Cardiac fibroblast (primary cell): Measurements from ENCODE around the gene XYLT1.
"Not testable (repeated sequence)": the region's sequence is repeated elsewhere in the genome, so short reads cannot be mapped to it uniquely, and the experiment has no call there.

Experiments used
- DNase-seq, 2 donors: peaks; one replicate each; pipeline versions ENCODE4 v3.0.0 to v3.0.0-alpha.2; 2010; ENCODE audit warnings: low read depth in 2 of 2
- H3K4me3 ChIP-seq, 2 donors: replicated peaks in 1 of 2; 1 replicate in 1 of 2; 2 replicates in 1 of 2; pipeline ENCODE4 v1.5.1; 2011; ENCODE audit warnings: low read depth in 2 of 2, low read length in 2 of 2, mild to moderate bottlenecking in 2 of 2, moderate library complexity in 1 of 2
- CTCF ChIP-seq: IDR thresholded peaks from one replicate; pipeline ENCODE4 v1.5.1; 2011; ENCODE audit warnings: low read depth, mild to moderate bottlenecking, low read length, inconsistent platforms

XYLT1 gene

GRCh38 chr16:17414421-17414820 lies 56.3 kb downstream of the XYLT1 start:
- H3K4me3 ChIP-seq: no peak overlapping the region
- DNase-seq: no peak
- no peak for TF ChIP-seq CTCF

GRCh38 chr16:17413508-17413907 lies 57.3 kb downstream of the XYLT1 start:
- TF ChIP-seq CTCF: no peak
- no peak overlapping the region for H3K4me3 ChIP-seq
- no peak for DNase-seq

- DNase-seq: no peak
- TF ChIP-seq CTCF: no peak
- H3K4me3 ChIP-seq: no peak overlapping the region
These were observed 58.0 kb downstream of the XYLT1 start for GRCh38 chr16:17412791-17413190.

GRCh38 chr16:17412221-17412620 lies 58.5 kb downstream of the XYLT1 start:
- peak in 1 of 2 donors; percentile 30 for DNase-seq
- TF ChIP-seq CTCF: no peak
- H3K4me3 ChIP-seq: no peak overlapping the region

GRCh38 chr16:17411263-17411662 lies 59.5 kb downstream of the XYLT1 start:
- no peak for TF ChIP-seq CTCF
- no peak overlapping the region for H3K4me3 ChIP-seq
- no peak for DNase-seq

- H3K4me3 ChIP-seq, DNase-seq: not testable (repeated sequence)
These were observed 60.4 kb downstream of the XYLT1 start for GRCh38 chr16:17410316-17410715.

GRCh38 chr16:17409894-17410293 lies 60.9 kb downstream of the XYLT1 start:
- H3K4me3 ChIP-seq: no peak overlapping the region

More at GRCh38 chr16:17409894-17410293, 60.9 kb downstream of the XYLT1 start:
- DNase-seq: no peak
- TF ChIP-seq CTCF: no peak
